AG09309 (cell line): ENCODE measurements around the gene BMP7.
"Not testable (repeated sequence)": the region's sequence is repeated elsewhere in the genome, so short reads cannot be mapped to it uniquely, and the experiment has no call there.

Experiments
- DNase-seq: peaks from one replicate; pipeline ENCODE4 v3.0.0-alpha.2; 2010; ENCODE audit warnings: low read depth
- H3K4me3 ChIP-seq: 2 replicates; pipeline ENCODE4 v1.5.1; 2011; ENCODE audit warnings: mild to moderate bottlenecking, low read depth, low read length, moderate library complexity; ENCODE audit not compliant: control insufficient read depth
- CTCF ChIP-seq: IDR thresholded peaks from 2 replicates; pipeline ENCODE4 v1.5.1; 2011; ENCODE audit warnings: mild to moderate bottlenecking, low read depth, low read length, inconsistent platforms; ENCODE audit not compliant: insufficient read depth, control insufficient read depth; ENCODE audit errors: missing control alignments

The BMP7 gene

GRCh38 chr20:57281900-57282299 is 15.5 kb upstream of the BMP7 start:
- DNase-seq, result no peak
- H3K4me3 ChIP-seq, result no peak overlapping the region
- TF ChIP-seq CTCF, result no peak

- H3K4me3 ChIP-seq, result no peak overlapping the region
- DNase-seq, result no peak
- TF ChIP-seq CTCF, result no peak
Observed at GRCh38 chr20:57280221-57280620, 13.8 kb upstream of the BMP7 start.

GRCh38 chr20:57279548-57279947 is 13.1 kb upstream of the BMP7 start:
- not testable (repeated sequence) for H3K4me3 ChIP-seq, DNase-seq

- no peak for DNase-seq
- TF ChIP-seq CTCF, result no peak
- no peak overlapping the region for H3K4me3 ChIP-seq
Observed at GRCh38 chr20:57278457-57278856, 12.0 kb upstream of the BMP7 start.

- TF ChIP-seq CTCF, result no peak
- no peak for DNase-seq
- no peak overlapping the region for H3K4me3 ChIP-seq
Observed at GRCh38 chr20:57277398-57278105, 11.1 kb upstream of the BMP7 start.

- H3K4me3 ChIP-seq, result no peak overlapping the region
- no peak for TF ChIP-seq CTCF
- no peak for DNase-seq
Observed at GRCh38 chr20:57276221-57276620, 9.8 kb upstream of the BMP7 start.

GRCh38 chr20:57275813-57276212 is 9.4 kb upstream of the BMP7 start:
- TF ChIP-seq CTCF, result no peak
- H3K4me3 ChIP-seq, result no peak overlapping the region
- no peak for DNase-seq
